Measurements from ENCODE around the gene C16orf95. TPM values are rescaled to one million over a fixed set of nuclear protein-coding genes. Genes with fewer than 3 reads are reported as not detected.

Gene C16orf95
- total RNA-seq, 4 donors from 2014 or later: 0.54 to 1.3 (median 0.54) TPM; not detected in 1

- intact Hi-C loops (cut with DNase I): loop anchor here (10.0 kb wide), 1 partner anchor 306 kb away; no protein-coding TSS in a partner anchor
- TF ChIP-seq, protein P1, sequence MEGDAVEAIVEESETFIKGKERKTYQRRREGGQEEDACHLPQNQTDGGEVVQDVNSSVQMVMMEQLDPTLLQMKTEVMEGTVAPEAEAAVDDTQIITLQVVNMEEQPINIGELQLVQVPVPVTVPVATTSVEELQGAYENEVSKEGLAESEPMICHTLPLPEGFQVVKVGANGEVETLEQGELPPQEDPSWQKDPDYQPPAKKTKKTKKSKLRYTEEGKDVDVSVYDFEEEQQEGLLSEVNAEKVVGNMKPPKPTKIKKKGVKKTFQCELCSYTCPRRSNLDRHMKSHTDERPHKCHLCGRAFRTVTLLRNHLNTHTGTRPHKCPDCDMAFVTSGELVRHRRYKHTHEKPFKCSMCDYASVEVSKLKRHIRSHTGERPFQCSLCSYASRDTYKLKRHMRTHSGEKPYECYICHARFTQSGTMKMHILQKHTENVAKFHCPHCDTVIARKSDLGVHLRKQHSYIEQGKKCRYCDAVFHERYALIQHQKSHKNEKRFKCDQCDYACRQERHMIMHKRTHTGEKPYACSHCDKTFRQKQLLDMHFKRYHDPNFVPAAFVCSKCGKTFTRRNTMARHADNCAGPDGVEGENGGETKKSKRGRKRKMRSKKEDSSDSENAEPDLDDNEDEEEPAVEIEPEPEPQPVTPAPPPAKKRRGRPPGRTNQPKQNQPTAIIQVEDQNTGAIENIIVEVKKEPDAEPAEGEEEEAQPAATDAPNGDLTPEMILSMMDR (IDR thresholded peaks at IDR 0.05): no peak
- TF ChIP-seq POLR2A (IDR thresholded peaks at IDR 0.05): no peak
- no peak for DNase-seq
- Histone ChIP-seq H3K4me3 (replicated peaks in 1 of 3) (no peak overlapping the region), H3K27ac (no peak overlapping the region), H3K9me3 (no peaks in the 10 kb centered on the region), H3K27me3 (no peaks in the 10 kb centered on the region), H3K4me1 (peaks cover 3 to 15% of the 10 kb centered on the region in 2 donors), H3K36me3 (peaks cover 15 to 28% of the 10 kb centered on the region in 2 donors)
- 85 to 97% methylated on average over 9 to 12 of the region's 12 CpGs for WGBS, 2 donors
These were observed 11.7 kb upstream of the C16orf95 start for GRCh38 chr16:87328846-87329245.

DNA sequence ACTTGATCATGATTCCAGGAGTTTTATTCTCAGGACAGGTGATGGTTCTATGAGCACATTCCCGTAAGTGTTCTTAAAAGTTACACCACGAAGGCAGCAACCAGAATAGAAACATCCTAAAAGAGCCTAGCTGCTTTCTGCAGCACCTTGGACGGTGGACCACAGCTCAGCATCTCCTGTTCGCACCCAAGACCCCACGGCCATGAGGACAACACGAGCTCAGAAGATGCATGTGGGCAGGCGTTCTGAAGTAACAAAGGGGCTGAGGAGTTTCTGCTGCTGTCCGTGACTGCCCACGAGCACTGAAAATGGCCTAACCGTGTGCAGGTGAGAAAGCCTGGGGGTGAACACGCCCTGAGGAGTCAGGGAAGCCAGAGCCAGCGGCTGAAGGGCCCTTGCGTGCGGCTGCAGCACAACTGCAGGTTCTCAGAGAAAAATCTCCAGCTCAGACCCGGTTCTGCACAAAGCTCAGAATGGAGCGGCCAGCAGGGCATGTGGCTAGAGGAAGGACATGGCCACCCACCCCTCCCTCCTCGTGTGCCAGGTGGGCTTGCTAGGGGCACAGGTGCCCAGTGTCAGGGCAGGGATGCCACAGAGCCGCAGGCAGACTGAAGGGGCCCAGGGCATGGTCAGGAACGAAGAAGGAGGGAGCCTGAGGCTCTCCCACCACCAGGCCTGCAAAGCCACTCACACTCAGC is 10.8 kb upstream of the C16orf95 start:
- Histone ChIP-seq H3K27me3 (no peaks in the 10 kb centered on the region), H3K27ac (no peak overlapping the region), H3K36me3 (peaks cover 6 to 19% of the 10 kb centered on the region in 2 donors), H3K4me3 (replicated peaks in 1 of 3) (no peak overlapping the region), H3K4me1 (peaks cover 3 to 15% of the 10 kb centered on the region in 2 donors), H3K9me3 (no peaks in the 10 kb centered on the region)
- 87 to 88% methylated on average over 17 to 18 of the region's 19 CpGs for WGBS, 2 donors
- no peak for TF ChIP-seq POLR2A (IDR thresholded peaks at IDR 0.05)
- TF ChIP-seq, protein P1 (IDR thresholded peaks at IDR 0.05): no peak
- no peak for DNase-seq
- intact Hi-C loops (cut with DNase I): loop anchor here (10.0 kb wide), 1 partner anchor 307 kb away; no protein-coding TSS in a partner anchor

DNA sequence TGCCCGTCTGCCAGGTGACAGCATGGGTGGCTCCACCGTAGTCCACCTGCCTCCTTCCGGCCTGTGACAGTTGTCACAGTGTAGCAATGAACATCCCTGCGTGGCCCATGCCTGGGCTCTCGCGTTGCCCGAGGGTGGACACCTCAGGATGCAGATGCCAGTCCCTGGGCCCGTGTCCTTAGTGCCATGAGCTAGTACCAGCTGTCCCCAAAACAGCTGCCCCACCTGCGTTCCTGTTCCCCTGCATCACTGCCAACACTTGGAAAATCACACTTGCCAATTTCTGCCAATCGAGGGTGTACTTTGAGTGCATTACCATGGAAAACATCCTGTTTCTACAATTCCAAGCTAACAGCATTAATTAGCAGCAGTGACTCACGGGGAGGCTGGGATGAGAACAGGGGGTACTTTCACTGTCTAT is 9.0 kb upstream of the C16orf95 start:
- H3K36me3 ChIP-seq: peaks cover 0 to 9% of the 10 kb centered on the region in 2 donors
- DNase-seq: no peak
- peaks cover 3 to 15% of the 10 kb centered on the region in 2 donors for H3K4me1 ChIP-seq
- no peaks in the 10 kb centered on the region for H3K27me3 ChIP-seq
- 81 to 84% methylated on average over 10 of the region's 11 CpGs for WGBS, 2 donors
- intact Hi-C loops (cut with DNase I): loop anchor here (10.0 kb wide), 1 partner anchor 309 kb away; no protein-coding TSS in a partner anchor
- no peak overlapping the region for H3K4me3 ChIP-seq (replicated peaks in 1 of 3)
- no peak overlapping the region for H3K27ac ChIP-seq
- H3K9me3 ChIP-seq: no peaks in the 10 kb centered on the region
- TF ChIP-seq, protein P1 (IDR thresholded peaks at IDR 0.05): no peak
- no peak for TF ChIP-seq POLR2A (IDR thresholded peaks at IDR 0.05)

DNA sequence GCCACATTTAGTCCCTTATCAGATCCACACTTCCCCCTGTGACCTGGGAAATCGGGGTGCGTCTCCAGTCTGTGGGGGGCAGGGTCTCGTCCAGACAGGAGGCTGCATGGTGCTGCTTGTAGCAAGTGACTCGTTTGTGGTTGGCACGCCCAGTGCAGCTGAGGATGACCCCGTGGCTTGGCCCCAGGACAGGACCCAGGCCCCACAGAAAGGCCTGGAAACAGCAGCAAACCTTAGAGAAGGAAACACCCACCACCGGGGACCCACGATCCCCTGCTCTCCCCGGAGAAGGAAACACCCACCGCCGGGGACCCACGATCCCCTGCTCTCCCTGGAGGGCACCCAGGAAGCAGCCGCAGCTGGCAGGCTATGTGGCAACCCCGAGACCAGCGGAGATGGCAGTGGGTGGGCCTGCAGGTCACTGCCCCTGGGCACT is 8.2 kb upstream of the C16orf95 start:
- no peak for TF ChIP-seq POLR2A (IDR thresholded peaks at IDR 0.05)
- TF ChIP-seq, protein P1 (IDR thresholded peaks at IDR 0.05): no peak
- DNase-seq: no peak
- no peak overlapping the region for H3K4me3 ChIP-seq (replicated peaks in 1 of 3)
- H3K27ac ChIP-seq: no peak overlapping the region
- H3K9me3 ChIP-seq: no peaks in the 10 kb centered on the region
- peaks cover 0 to 3% of the 10 kb centered on the region in 2 donors for H3K36me3 ChIP-seq
- H3K4me1 ChIP-seq: peaks cover 3 to 14% of the 10 kb centered on the region in 2 donors
- 69 to 75% methylated on average over 11 to 14 of the region's 15 CpGs for WGBS, 2 donors
- H3K27me3 ChIP-seq: no peaks in the 10 kb centered on the region
- intact Hi-C loops (cut with DNase I): loop anchor here (10.0 kb wide), 1 partner anchor 309 kb away; no protein-coding TSS in a partner anchor
